NCI-H774 (cell line): Measurements from ENCODE around the gene LSMEM2.

Source experiments
- DNase-seq: peaks from one replicate; lab custom pipeline; 2025; lab: John Stamatoyannopoulos, UW

Gene LSMEM2

GRCh38 chr3:50322115-50322385 lies 43.2 kb downstream of the LSMEM2 start:
- DNase-seq: no peak

DNA sequence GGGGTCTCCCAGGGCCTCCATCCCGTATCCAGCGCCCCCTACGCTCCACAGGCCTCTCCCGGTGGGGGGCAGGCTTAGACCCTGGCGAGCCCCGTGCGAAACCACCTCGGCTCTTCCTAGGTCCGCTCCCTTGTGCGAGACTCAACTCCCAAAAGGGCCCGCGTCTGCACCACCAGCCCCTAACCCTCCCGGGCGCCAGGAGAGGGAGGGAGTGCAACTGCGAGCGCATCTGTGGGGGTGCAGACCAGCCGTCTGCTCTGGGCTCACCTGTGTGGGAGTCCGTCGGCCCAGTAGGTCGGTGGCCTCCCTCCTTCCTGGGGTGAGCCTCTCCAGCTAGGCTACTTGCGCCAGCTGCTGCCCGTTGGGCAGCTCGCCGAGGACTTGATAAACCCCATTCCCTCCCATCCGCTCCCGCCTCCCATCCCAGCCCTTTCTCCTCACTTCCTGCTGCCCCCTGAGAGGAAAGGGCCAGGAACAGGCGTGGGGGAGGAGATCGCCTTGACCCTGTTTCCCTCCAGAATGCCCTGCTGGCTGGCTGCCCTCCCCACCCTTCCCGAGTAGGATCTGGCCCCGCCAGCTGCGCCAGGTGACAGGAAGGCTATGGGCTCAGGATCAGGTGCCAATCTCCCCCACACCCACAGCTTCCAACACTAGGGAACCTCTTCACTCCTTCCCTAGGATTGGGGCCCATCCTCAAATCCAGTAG lies 43.7 kb downstream of the LSMEM2 start, which contains the start of gene HYAL2:
Gene HYAL2, minus strand, starts transcription at position 360 of the 706 bp plus-strand sequence. CDS start 2,256 bp downstream, outside the sequence.
- no peak for DNase-seq

- no peak for DNase-seq
Observed at GRCh38 chr3:50323092-50323600, 44.3 kb downstream of the LSMEM2 start.

DNA sequence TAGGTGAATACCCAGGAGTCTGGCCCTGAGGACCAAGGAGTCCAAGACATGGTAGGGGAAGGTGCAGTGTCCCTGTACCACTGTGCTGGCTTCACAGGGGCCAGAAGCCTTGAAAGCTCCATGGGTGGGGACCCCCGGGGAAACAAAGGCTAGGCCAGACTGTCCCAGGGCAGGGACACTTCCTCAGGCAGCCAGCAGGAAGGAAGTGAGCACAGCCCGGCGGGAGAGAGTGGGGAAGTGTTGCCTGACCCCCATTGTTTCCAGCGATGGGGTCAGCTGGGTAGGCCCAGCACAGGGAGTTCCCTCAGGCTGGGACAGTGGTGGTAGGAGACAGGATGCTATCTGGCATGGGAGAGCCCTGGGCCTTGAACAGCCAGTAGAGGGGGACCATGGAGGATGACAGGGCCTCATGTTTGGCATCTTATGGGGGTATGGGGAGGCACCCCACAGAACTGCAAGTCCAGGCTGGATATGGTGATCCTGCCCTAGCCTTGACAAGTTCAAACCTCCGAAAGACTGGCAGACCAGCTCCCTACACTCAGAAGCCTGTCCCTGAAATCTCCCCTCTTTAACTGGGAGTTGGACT lies 44.8 kb downstream of the LSMEM2 start:
- no peak for DNase-seq

DNA sequence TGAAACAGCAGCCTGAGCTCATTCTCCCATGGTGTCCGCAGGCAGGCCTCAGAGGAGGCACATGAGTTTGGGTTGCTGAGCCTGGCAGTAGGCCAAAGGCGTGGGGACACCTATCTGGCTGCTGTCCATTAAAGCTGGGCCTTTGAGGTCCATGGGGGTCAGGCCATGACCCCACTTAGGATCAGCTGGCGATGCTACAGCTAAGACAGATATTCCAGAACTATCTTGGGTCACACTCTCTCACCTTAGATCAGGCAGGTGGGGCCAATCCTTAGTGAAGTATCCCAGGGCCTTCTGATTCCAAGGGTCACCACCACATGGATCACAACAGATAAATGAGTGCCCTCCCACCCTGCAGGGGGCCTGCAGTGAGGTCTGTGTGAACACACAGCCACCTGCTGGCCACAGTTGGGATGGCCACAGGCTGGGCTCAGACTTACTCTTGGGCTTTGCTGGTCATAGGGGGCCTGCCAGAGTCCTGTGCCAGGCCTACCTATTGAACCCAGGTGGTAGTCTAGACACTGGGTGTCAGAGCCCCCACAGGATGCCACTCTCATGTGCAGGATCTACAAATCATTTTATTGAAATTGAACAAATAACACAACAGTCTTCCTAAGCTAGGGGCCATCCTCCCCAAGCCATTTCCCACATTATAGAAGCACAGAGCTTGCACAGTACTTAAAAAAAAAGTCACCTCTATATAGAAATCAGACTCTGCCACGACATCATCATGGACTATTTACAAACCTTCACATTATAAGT lies 45.6 kb downstream of the LSMEM2 start:
- no peak for DNase-seq

GRCh38 chr3:50325113-50325480 lies 46.2 kb downstream of the LSMEM2 start:
- DNase-seq: no peak

- DNase-seq: no peak
Observed at GRCh38 chr3:50325497-50326181, 46.8 kb downstream of the LSMEM2 start.

GRCh38 chr3:50326182-50326541 lies 47.3 kb downstream of the LSMEM2 start:
- DNase-seq: no peak

DNA sequence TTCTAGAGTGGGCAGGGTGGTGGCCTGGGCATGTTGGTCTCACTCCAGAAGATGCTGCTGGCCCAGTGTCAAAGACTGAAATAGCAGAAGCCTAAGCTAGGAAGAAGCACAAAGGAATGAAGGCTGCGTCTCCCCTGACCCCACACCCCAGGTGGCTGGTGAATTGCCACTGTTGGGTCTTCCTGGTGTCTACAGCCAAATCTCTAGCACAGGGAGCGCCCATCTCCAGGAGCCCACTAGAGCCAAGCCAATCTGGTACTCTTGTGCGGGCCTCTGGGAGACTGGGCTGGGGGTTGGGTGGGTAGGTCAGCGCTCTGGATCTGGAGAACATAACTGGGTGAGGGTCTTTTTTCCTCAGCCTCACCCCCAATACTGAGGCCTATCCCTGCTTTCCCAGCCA lies 48.2 kb downstream of the LSMEM2 start:
- no peak for DNase-seq

DNA sequence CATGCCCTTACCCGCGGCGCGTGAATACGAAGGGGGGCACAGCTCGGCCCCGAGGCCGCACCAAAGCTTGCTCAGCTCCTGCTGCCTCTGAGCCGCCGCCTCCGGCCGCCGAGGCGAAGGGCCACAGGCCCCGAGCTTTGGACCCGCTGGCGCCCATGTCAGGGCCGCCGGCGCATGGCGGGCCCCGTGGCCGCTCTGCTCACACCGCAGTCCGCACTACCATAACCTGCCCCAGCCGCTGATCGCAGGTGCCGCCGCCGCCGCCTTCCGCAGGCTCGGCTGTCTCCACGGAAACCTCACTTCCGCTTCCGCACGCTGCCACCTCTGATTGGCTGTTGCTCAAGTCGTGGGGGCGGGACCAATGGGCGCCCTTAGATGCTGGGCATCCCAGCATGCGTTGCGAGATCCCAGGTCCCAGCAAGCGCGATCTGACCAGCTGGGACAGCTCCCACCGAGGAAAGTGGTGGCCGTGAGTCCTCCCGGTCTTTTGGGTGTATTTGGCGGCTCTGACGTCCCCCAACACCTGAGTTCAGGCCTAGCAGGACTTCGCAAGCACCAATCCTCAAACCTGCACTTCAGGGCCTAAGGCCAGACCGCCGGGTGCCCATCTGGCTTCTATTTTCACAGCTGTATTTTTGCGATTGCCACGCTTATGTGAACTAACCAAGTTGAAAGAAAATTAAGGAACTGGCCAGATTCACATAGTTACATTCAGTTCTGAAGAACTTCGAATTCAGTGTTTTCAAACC lies 49.2 kb downstream of the LSMEM2 start, which contains the start of gene TUSC2:
Gene TUSC2, minus strand, starts transcription at position 281 of the 749 bp plus-strand sequence. Its CDS starts 124 bp downstream, at position 157.
- peak; percentile 88 for DNase-seq

DNA sequence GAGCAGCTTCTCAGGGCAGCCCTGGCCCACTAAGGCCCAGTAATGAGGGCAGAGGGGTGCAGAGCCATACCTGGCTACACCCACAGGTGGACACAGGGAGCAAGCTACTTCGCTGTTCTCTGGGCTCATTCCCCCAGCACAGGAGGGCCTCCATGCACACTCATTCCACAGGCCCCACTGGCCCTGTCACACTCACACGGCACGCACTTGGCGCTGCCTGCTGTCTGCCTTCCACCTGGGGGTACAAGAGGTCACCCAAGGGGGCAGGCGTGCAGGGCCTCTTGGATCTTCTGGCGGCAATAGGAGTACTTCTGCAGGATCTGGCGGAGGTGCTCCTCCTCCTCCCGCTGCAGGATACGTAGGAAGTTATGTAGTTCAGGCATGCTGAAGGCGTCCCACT lies 51.4 kb downstream of the LSMEM2 start:
- DNase-seq: no peak

DNA sequence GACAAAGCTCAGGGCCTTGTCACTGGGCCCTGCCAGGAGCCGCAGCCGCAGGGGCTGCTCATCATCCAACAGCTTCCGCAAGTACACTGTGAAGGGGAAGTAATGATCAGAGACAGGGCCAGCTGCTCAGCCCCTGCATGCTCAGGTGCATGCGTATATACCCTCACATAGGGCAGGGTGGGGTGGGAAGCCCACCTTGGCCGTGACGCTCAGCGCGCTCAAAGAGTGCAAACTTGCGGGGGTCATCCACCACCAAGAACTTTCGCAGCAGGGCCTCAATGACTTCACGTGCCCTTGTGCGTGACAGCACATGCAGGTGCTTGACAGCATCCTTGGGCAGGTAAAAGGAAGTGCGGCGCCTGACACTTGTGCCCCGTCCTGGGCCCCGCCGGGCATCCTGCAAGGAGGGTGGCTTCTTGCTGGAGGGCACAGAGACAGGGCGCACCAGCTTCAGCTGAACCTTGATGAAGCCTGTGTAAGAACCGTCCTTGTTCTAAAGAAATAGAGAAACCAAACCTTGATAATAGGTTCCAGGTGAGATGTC lies 52.5 kb downstream of the LSMEM2 start:
- no peak for DNase-seq

DNA sequence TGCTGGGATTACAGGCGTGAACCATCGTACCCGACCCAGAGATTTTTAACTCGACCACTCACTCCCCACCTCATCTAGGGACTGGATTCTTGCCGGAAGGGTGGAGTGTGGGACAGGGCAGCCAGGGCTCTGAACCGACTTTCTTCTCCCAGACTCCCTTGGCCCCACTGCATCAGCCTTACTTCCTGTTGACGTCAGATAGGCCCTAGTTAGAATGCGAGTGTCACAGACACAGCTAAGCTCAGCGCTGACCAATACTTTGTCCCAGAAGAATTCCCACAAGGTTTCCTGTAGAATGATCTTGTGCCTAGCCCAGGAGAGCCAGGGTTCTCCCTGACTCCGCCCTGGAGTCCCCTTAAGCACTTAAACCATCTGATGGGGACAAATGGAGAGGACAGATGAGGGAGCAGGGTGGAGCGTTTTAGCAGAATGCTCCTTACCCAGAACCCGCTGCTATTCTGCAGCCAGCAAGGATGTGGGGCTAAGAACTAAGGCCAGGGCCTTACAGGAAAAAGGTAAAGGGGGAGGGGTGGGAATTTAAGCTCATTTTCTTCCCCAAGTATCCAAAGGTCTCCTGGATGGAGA lies 54.9 kb downstream of the LSMEM2 start:
- DNase-seq: no peak

- DNase-seq: no peak
Observed at GRCh38 chr3:50334339-50335075, 55.6 kb downstream of the LSMEM2 start.

- no peak for DNase-seq
Observed at GRCh38 chr3:50336452-50337174, 57.7 kb downstream of the LSMEM2 start.

GRCh38 chr3:50337175-50337861 lies 58.4 kb downstream of the LSMEM2 start:
- peak; percentile 88 for DNase-seq
